ENCODE results near the gene PARD3B.

Gene PARD3B

GRCh38 chr2:204571911-204572310, 26.6 kb downstream of the PARD3B start:
- H3K27ac ChIP-seq (ENCODE audit: low read depth, low read length), result no peak overlapping the region
- H3K36me3 ChIP-seq (ENCODE audit: control insufficient read depth, insufficient read depth, low read length), result no peaks in the 10 kb centered on the region
- no peak overlapping the region for H3K4me3 ChIP-seq (ENCODE audit: low read depth, low read length)
- no peaks in the 10 kb centered on the region for H3K9me3 ChIP-seq (ENCODE audit: control insufficient read depth, insufficient read depth, low read length)
- no peaks in the 10 kb centered on the region for H3K4me1 ChIP-seq (ENCODE audit: control insufficient read depth, insufficient read depth, low read length)
- no peak overlapping the region for H3K9ac ChIP-seq (ENCODE audit: low read depth, low read length)
- no peaks in the 10 kb centered on the region for H3K27me3 ChIP-seq (ENCODE audit: control insufficient read depth, insufficient read depth, low read length)

GRCh38 chr2:204573221-204573620, 27.9 kb downstream of the PARD3B start:
- no peaks in the 10 kb centered on the region for H3K9me3 ChIP-seq (ENCODE audit: control insufficient read depth, insufficient read depth, low read length)

DNA sequence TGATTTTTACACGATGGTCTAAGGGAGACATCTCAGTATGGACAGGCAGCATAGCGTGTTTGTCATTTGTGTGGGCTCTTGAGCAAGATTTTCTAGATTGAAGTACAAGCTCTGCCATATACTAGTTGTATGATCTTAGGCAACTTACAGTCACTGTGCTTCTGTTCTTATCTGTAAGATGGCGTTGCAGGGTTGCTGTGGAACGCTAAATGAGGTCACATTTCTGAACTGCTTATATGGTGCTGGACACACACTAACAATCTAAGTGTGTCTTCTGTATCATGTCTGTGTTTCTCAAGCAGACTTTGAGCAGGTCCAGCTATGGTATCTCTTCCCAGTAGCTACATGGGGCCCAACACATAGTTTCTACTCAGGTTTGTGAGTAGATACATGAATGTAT, 29.2 kb downstream of the PARD3B start:
- H3K9ac ChIP-seq (ENCODE audit: low read depth, low read length), result no peak overlapping the region
- H3K4me3 ChIP-seq (ENCODE audit: low read depth, low read length), result no peak overlapping the region
- H3K27ac ChIP-seq (ENCODE audit: low read depth, low read length), result no peak overlapping the region
- H3K9me3 ChIP-seq (ENCODE audit: control insufficient read depth, insufficient read depth, low read length), result no peaks in the 10 kb centered on the region
- no peaks in the 10 kb centered on the region for H3K27me3 ChIP-seq (ENCODE audit: control insufficient read depth, insufficient read depth, low read length)
- no peaks in the 10 kb centered on the region for H3K4me1 ChIP-seq (ENCODE audit: control insufficient read depth, insufficient read depth, low read length)
- no peaks in the 10 kb centered on the region for H3K36me3 ChIP-seq (ENCODE audit: control insufficient read depth, insufficient read depth, low read length)

More at GRCh38 chr2:204573221-204573620, 27.9 kb downstream of the PARD3B start:
- Histone ChIP-seq H3K27me3 (ENCODE audit: control insufficient read depth, insufficient read depth, low read length) (no peaks in the 10 kb centered on the region), H3K36me3 (ENCODE audit: control insufficient read depth, insufficient read depth, low read length) (no peaks in the 10 kb centered on the region), H3K27ac (ENCODE audit: low read depth, low read length) (no peak overlapping the region), H3K9ac (ENCODE audit: low read depth, low read length) (no peak overlapping the region), H3K4me1 (ENCODE audit: control insufficient read depth, insufficient read depth, low read length) (no peaks in the 10 kb centered on the region), H3K4me3 (ENCODE audit: low read depth, low read length) (no peak overlapping the region)

DNA sequence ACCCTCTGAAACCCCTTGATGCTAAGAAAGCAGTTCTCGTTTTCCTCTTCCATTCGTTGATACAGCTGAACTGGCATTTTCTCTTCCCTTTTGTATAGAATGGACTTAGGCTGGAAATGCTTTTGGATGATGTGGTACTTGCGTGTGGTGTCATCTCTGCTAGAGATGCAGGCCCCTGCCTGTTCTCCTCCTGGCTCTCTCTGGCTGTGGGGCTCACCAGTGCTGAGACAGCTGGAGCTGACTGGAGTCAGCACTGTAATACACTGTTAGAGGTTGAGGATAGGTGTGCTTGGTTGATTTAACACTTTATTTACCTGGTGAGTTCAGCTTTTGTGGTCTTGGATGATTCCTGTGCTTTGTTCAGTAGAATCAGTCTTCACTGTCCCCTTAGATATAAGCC, 30.2 kb downstream of the PARD3B start:
- H3K9ac ChIP-seq (ENCODE audit: low read depth, low read length), result no peak overlapping the region
- no peaks in the 10 kb centered on the region for H3K9me3 ChIP-seq (ENCODE audit: control insufficient read depth, insufficient read depth, low read length)
- H3K27me3 ChIP-seq (ENCODE audit: control insufficient read depth, insufficient read depth, low read length), result no peaks in the 10 kb centered on the region
- H3K36me3 ChIP-seq (ENCODE audit: control insufficient read depth, insufficient read depth, low read length), result no peaks in the 10 kb centered on the region
- H3K27ac ChIP-seq (ENCODE audit: low read depth, low read length), result no peak overlapping the region
- no peak overlapping the region for H3K4me3 ChIP-seq (ENCODE audit: low read depth, low read length)
- H3K4me1 ChIP-seq (ENCODE audit: control insufficient read depth, insufficient read depth, low read length), result no peaks in the 10 kb centered on the region

DNA sequence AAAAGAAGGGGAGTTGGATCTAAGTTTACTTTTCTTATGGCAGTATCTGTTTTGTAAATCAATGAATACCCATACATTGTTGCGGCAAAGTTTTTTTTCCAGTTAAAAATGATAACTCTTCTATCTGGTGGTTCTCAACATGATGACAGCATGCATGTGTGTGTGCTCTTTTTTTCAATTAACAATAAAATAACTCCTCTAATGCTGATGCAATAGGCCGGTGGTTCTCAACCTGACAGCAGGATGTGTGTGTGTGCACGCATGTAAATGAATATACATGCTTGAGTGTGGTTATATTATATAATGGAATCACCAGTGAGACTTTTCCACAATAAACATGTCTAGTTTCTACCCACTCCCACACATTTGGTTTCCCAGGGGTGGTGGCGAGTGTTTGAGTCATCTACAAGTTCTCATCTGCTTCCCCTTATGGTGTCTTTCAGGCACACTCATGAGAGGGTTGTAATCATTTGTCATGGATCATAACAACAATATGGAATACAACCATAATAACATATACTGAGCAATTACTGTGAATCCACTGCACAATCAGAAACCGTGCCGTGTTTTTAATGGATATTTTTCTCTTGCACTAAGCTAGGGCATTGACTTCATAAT, 31.2 kb downstream of the PARD3B start:
- H3K27me3 ChIP-seq (ENCODE audit: control insufficient read depth, insufficient read depth, low read length), result no peaks in the 10 kb centered on the region
- H3K27ac ChIP-seq (ENCODE audit: low read depth, low read length), result no peak overlapping the region
- no peaks in the 10 kb centered on the region for H3K9me3 ChIP-seq (ENCODE audit: control insufficient read depth, insufficient read depth, low read length)
- no peak overlapping the region for H3K9ac ChIP-seq (ENCODE audit: low read depth, low read length)
- no peak overlapping the region for H3K4me3 ChIP-seq (ENCODE audit: low read depth, low read length)
- H3K4me1 ChIP-seq (ENCODE audit: control insufficient read depth, insufficient read depth, low read length), result no peaks in the 10 kb centered on the region
- no peaks in the 10 kb centered on the region for H3K36me3 ChIP-seq (ENCODE audit: control insufficient read depth, insufficient read depth, low read length)

DNA sequence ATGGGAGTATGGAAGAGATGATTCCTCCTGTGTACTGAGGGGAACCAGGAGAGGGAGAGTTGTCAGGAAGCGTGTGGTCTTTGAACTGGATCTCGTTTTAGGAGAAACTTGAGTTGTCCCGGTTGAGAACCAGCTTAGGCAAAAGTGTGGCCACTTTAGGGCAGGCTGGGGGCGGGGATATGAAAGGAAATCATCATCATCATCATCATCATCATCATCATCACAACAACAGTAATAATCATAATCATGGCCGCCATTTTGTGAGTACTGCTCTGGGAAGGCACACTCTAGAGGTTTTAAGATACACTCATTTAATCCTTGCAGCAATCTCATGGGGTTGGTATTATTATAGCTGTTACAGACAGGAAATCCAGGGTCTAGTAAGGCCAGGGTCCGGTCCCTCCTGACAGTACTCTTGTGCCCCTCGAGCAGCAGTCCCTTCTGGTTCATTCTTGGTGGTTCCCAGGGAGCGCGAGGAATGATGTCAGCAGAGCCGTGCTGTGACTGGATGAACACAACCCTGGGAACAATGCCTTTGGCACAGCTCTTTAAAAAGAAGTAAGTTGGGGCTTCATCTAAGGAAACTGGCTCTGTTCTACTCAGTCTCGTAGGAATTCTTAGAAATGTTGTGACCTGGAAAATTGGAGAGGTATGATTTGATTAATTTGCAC, 33.8 kb downstream of the PARD3B start:
- Histone ChIP-seq H3K4me1 (ENCODE audit: control insufficient read depth, insufficient read depth, low read length) (no peaks in the 10 kb centered on the region), H3K27ac (ENCODE audit: low read depth, low read length) (no peak overlapping the region), H3K9me3 (ENCODE audit: control insufficient read depth, insufficient read depth, low read length) (no peaks in the 10 kb centered on the region), H3K27me3 (ENCODE audit: control insufficient read depth, insufficient read depth, low read length) (no peaks in the 10 kb centered on the region), H3K4me3 (ENCODE audit: low read depth, low read length) (no peak overlapping the region), H3K36me3 (ENCODE audit: control insufficient read depth, insufficient read depth, low read length) (no peaks in the 10 kb centered on the region), H3K9ac (ENCODE audit: low read depth, low read length) (no peak overlapping the region)

DNA sequence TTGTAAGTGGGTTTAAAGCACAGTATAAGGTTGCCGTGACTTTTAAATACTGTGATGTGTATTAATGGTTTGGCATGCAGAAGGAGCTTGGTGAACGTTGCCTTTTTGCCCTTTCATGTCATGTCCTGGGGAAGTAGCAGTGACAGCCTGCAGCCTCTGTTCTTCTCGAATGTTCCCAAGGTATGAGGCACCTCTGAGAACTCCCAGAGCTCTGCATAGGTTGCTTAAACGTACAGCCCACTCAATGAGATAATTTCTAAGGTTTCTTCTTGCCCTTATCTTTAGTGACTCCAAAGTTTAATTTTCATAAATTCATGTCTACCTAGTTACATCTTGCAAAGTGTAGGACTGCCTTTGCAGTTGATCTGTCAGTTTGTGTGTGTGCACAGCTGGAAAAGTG, 36.7 kb downstream of the PARD3B start:
- no peaks in the 10 kb centered on the region for H3K4me1 ChIP-seq (ENCODE audit: control insufficient read depth, insufficient read depth, low read length)
- H3K4me3 ChIP-seq (ENCODE audit: low read depth, low read length), result no peak overlapping the region
- H3K27me3 ChIP-seq (ENCODE audit: control insufficient read depth, insufficient read depth, low read length), result no peaks in the 10 kb centered on the region
- no peaks in the 10 kb centered on the region for H3K36me3 ChIP-seq (ENCODE audit: control insufficient read depth, insufficient read depth, low read length)
- no peaks in the 10 kb centered on the region for H3K9me3 ChIP-seq (ENCODE audit: control insufficient read depth, insufficient read depth, low read length)
- H3K27ac ChIP-seq (ENCODE audit: low read depth, low read length), result no peak overlapping the region
- H3K9ac ChIP-seq (ENCODE audit: low read depth, low read length), result no peak overlapping the region

DNA sequence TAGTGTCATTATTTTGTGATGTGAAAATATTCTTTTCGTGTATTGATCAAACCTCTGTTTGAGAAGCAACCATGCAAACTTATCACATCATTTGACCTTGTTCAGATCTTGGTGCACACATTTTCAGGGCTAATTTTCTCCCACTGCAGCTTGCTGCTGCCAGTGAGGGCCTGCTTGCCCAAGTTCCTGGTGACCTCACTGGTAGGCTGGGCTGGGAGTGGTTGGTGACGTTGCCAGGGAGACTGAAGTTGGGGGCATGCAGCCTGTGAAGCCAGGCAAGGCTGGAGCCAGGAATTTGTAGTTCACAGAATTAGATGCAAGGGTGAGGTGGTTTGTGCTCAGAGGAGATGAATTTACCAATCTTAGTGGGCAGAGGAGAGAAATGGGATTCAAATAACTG, 38.5 kb downstream of the PARD3B start:
- no peaks in the 10 kb centered on the region for H3K36me3 ChIP-seq (ENCODE audit: control insufficient read depth, insufficient read depth, low read length)
- no peak overlapping the region for H3K4me3 ChIP-seq (ENCODE audit: low read depth, low read length)
- no peaks in the 10 kb centered on the region for H3K9me3 ChIP-seq (ENCODE audit: control insufficient read depth, insufficient read depth, low read length)
- H3K4me1 ChIP-seq (ENCODE audit: control insufficient read depth, insufficient read depth, low read length), result peaks cover 4% of the 10 kb centered on the region; the same call in 1 of the 2 replicates
- no peak overlapping the region for H3K27ac ChIP-seq (ENCODE audit: low read depth, low read length)
- no peak overlapping the region for H3K9ac ChIP-seq (ENCODE audit: low read depth, low read length)
- no peaks in the 10 kb centered on the region for H3K27me3 ChIP-seq (ENCODE audit: control insufficient read depth, insufficient read depth, low read length)

DNA sequence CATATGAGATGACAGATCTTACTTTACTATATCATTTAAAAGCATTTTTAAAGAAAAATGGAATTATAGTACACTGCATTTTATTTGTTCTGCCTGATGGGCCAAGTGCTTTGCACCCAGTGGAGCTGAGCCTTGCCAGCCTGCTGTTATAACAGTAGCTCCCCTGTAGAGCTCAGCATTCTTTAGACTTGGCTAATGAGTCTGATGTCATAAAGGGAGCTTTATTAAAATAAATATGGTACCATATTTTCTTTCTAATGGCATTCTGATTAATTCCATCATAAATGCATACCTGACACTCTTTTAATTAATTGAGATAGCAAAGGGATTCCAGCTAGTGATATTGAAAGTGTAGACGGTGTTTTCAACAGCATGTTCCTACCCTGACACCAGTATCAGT, 40.7 kb downstream of the PARD3B start:
- no peak overlapping the region for H3K9ac ChIP-seq (ENCODE audit: low read depth, low read length)
- H3K27me3 ChIP-seq (ENCODE audit: control insufficient read depth, insufficient read depth, low read length), result no peaks in the 10 kb centered on the region
- no peak overlapping the region for H3K4me3 ChIP-seq (ENCODE audit: low read depth, low read length)
- no peaks in the 10 kb centered on the region for H3K36me3 ChIP-seq (ENCODE audit: control insufficient read depth, insufficient read depth, low read length)
- H3K9me3 ChIP-seq (ENCODE audit: control insufficient read depth, insufficient read depth, low read length), result no peaks in the 10 kb centered on the region
- peaks cover 4% of the 10 kb centered on the region; the same call in 1 of the 2 replicates for H3K4me1 ChIP-seq (ENCODE audit: control insufficient read depth, insufficient read depth, low read length)
- no peak overlapping the region for H3K27ac ChIP-seq (ENCODE audit: low read depth, low read length)

DNA sequence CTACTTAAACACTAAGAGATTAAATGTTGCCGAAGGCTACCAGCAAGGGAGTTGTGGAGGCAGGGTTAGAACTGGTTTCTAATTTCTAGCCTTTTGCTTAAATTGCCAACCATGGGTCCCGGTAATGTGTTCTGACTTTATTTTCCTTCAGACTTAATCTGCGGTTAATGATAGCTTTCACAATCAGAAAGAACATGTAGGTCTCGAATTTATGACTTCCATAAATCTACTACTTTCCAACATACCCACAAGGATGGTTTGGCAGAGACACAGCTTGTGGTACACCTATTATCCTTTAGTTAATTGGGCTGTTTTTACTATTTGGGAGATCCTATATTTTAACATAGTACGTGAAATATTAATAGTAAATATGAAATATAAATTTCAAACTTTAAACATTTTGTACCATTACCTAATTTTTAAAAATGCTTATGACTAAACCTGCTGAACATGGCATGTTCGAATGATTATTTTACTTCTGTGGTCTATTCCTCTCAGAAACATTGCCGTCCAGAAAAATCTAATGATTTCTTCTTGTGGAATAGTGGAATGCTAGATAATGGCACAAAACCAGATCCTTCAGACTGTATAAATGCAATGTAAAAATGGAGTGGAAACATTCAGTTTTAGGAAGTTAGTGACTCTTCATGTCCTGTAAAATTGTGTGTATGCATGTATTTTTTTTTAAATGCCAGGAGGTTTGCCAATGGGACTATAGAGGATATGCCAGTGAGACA, 41.3 kb downstream of the PARD3B start:
- H3K9me3 ChIP-seq (ENCODE audit: control insufficient read depth, insufficient read depth, low read length), result no peaks in the 10 kb centered on the region
- peaks cover 4% of the 10 kb centered on the region; the same call in 1 of the 2 replicates for H3K4me1 ChIP-seq (ENCODE audit: control insufficient read depth, insufficient read depth, low read length)
- H3K9ac ChIP-seq (ENCODE audit: low read depth, low read length), result no peak overlapping the region
- no peaks in the 10 kb centered on the region for H3K36me3 ChIP-seq (ENCODE audit: control insufficient read depth, insufficient read depth, low read length)
- H3K27me3 ChIP-seq (ENCODE audit: control insufficient read depth, insufficient read depth, low read length), result no peaks in the 10 kb centered on the region
- no peak overlapping the region for H3K27ac ChIP-seq (ENCODE audit: low read depth, low read length)
- no peak overlapping the region for H3K4me3 ChIP-seq (ENCODE audit: low read depth, low read length)

- no peak overlapping the region for H3K4me3 ChIP-seq (ENCODE audit: low read depth, low read length)
- peaks cover 4% of the 10 kb centered on the region; the same call in 1 of the 2 replicates for H3K4me1 ChIP-seq (ENCODE audit: control insufficient read depth, insufficient read depth, low read length)
- H3K36me3 ChIP-seq (ENCODE audit: control insufficient read depth, insufficient read depth, low read length), result no peaks in the 10 kb centered on the region
- H3K9ac ChIP-seq (ENCODE audit: low read depth, low read length), result no peak overlapping the region
- H3K27me3 ChIP-seq (ENCODE audit: control insufficient read depth, insufficient read depth, low read length), result no peaks in the 10 kb centered on the region
- no peaks in the 10 kb centered on the region for H3K9me3 ChIP-seq (ENCODE audit: control insufficient read depth, insufficient read depth, low read length)
- no peak overlapping the region for H3K27ac ChIP-seq (ENCODE audit: low read depth, low read length)
These were observed 44.8 kb downstream of the PARD3B start for GRCh38 chr2:204590063-204590462.

Data from HUES48 (cell line).